AG10803 (cell line): ENCODE results near the gene GRB2.

ENCODE experiments used
- DNase-seq: peaks from one replicate; pipeline ENCODE4 v3.0.0; 2010; ENCODE audit warnings: low read depth
- H3K4me3 ChIP-seq: 2 replicates; pipeline ENCODE4 v1.5.1; 2011; ENCODE audit warnings: mild to moderate bottlenecking, low read length, control low read depth
- TF ChIP-seq, protein P1 (sequence below): conservative IDR thresholded peaks from 2 replicates; pipeline ENCODE4 v1.5.1; 2011; ENCODE audit warnings: mild to moderate bottlenecking, low read length, control low read depth, inconsistent platforms

Gene GRB2

DNA sequence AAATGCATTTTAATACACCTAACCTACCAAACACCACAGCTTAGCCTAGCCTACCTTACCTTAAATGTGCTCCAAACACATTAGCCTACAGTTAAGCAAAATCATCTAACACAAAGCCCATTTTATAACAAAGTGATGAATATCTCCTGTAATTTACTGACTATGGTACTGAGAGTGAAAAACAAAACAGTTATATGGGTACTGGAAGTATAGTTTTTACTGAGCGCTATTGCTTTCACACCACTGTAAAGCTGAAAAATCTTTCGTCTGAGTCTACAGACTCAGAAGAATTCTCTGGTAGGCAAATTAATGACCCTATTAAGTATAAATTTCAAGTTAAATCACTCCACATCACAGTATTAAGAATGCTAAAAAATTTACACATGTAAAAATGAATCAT lies 3.5 kb downstream of the GRB2 start:
- TF ChIP-seq, protein P1, sequence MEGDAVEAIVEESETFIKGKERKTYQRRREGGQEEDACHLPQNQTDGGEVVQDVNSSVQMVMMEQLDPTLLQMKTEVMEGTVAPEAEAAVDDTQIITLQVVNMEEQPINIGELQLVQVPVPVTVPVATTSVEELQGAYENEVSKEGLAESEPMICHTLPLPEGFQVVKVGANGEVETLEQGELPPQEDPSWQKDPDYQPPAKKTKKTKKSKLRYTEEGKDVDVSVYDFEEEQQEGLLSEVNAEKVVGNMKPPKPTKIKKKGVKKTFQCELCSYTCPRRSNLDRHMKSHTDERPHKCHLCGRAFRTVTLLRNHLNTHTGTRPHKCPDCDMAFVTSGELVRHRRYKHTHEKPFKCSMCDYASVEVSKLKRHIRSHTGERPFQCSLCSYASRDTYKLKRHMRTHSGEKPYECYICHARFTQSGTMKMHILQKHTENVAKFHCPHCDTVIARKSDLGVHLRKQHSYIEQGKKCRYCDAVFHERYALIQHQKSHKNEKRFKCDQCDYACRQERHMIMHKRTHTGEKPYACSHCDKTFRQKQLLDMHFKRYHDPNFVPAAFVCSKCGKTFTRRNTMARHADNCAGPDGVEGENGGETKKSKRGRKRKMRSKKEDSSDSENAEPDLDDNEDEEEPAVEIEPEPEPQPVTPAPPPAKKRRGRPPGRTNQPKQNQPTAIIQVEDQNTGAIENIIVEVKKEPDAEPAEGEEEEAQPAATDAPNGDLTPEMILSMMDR = no peak
- DNase-seq = no peak
- no peak overlapping the region for H3K4me3 ChIP-seq

DNA sequence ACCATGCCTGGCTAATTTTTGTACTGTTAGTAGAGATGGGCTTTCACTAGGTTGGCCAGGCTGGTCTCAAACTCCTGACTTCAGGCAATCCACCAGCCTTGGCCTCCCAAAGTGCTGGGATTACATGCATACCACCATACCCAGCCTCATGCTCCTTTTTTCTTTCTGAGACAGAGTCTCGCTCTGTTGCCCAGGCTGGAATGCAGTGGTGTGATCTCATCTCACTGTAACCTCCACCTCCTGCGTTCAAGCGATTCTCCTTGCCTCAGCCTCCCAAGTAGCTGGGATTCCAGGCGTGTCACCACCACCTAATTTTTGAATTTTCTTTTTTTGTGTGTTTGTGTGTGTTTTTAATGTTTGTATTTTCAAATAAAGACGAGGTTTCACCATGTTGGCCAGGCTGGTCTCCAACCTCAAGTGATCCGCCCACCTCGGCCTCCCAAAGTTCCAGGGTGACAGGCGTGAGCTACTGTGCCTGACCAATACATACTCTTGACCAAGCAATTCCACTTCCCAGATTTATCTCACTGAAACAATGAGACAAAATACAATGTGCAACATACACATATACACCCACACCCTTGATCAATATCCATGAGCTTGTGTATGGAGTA lies 5.0 kb downstream of the GRB2 start:
- TF ChIP-seq, protein P1 = no peak
- no peak for DNase-seq
- no peak overlapping the region for H3K4me3 ChIP-seq

DNA sequence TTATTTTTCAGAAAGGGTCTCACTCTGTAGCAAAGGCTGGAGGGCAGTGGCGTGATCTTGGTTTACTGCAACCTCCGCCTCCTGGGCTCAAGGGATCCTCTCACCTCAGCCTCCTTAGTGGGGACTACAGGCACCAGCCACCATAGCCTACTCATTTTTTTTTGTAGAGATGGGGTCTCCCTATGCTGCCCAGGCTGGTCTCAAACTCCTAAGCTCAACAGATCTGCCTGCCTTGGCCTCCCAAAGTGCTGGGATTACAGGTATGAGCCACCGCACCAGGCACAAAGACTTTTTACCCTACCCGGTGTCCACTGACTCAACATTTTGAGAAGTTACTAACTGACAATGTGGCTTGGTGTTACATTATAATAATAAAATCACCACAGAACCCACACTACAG lies 7.2 kb downstream of the GRB2 start:
- DNase-seq = no peak
- TF ChIP-seq, protein P1 = no peak
- H3K4me3 ChIP-seq = no peak overlapping the region

DNA sequence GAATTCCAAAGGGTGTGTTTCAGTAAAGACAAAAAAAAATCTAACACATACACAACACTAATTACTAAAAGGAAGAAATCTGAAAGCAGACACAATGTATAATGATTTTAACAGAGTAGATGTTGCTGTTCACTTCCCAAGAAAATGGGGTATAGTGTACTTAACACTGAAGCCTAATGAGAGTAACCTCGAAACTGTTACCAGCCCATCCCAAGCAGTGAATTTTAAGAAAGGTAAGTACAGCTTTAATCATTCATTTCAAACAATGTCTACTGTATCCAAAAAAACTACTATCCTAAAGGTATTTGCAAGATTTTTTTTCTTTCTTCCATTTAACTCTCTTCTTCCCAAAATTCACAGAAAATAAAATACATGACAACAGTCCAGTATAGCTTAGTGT lies 8.3 kb downstream of the GRB2 start:
- TF ChIP-seq, protein P1 = no peak
- H3K4me3 ChIP-seq = no peak overlapping the region

DNA sequence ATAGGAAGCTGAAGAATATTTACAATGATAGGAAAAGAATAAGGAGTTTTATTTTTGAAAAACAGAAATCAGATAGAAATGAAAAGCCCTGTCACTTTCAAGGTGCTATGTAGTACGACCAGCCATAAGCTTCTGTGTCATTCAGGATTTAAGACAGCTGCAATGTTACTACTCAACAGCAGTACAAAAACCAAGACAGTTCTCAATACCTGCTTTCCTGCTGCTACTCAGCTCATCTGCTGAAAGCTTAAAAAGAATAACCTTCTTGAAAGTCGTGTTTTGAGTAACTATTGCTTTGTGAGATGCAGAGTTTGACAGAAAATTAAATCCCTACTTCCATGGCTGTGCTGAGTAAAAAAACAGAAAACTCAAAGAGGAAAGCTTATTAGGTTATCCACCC lies 8.7 kb downstream of the GRB2 start:
- no peak overlapping the region for H3K4me3 ChIP-seq
- TF ChIP-seq, protein P1 = no peak
- DNase-seq = no peak

More for the DNA sequence above, 8.3 kb downstream of the GRB2 start:
- DNase-seq = no peak

DNA sequence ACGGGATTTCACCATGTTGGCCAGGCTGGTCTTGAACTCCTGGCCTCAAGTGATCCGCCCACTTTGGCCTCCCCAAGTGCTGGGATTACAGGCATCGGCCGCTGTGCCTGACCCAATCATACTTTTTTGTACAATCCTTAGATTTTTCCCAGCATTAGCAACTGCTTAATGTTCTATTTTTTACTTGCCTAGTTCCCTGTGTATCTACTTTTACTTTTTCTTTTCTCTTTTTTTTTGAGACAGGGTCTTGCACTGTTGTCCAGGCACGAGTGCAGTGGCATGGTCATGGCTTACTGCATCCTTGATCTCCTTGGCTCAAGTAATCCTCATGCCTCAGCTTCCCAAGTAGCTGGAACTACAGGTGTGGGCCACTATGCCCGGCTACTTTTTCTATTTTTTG lies 9.5 kb downstream of the GRB2 start:
- no peak for DNase-seq
- no peak overlapping the region for H3K4me3 ChIP-seq
- TF ChIP-seq, protein P1 = no peak

DNA sequence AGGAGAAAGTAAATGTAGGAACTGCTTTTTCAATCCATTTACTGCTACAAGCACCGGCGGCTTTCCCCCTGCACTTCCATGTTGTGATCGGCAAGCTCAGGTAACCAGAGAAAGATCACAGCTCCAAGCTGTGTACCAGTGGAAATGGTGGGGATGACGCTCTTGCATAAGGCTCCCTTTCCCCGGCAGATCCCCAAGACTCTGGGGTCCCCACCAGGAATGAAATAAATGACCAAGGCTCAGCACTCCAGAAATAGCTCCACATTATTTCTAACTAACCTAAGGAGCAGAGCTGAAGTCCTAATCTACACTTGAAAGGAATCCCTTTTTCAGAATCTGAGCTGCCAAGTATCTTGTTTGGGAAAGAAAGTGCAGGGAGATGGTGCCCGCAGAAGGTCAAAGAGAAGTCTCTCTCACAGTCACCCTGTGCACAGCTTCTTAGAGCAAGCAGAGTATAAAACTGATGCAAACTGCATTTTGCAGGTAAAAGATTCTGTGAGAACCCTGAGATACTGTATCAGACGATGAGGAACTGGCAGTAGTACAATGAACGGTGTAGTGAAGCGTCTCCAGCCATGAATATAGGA lies 11.1 kb downstream of the GRB2 start:
- H3K4me3 ChIP-seq = peak overlapping the region; percentile 88
- no peak for DNase-seq
- TF ChIP-seq, protein P1 = no peak
